Measurements from ENCODE around the gene ESRP2. TPM values are rescaled to one million over a fixed set of nuclear protein-coding genes. Genes with fewer than 3 reads are reported as not detected.

ESRP2 gene
- polyA plus RNA-seq, 1 donor = 33.5 TPM

- peak; percentile 39 for DNase-seq
Measured at GRCh38 chr16:68264128-68265077, 28.5 kb upstream of the ESRP2 start, which contains the start of gene SLC7A6. Gene SLC7A6 (plus strand): TSS chr16:68264526. CDS start chr16:68274727, 10,201 bp downstream.

- DNase-seq = no peak
Measured at GRCh38 chr16:68263559-68264127, 27.7 kb upstream of the ESRP2 start.

- DNase-seq = no peak
Measured at GRCh38 chr16:68259007-68259825, 23.3 kb upstream of the ESRP2 start.

- DNase-seq = peak; percentile 81
Measured at GRCh38 chr16:68257906-68258800, 22.2 kb upstream of the ESRP2 start.

- DNase-seq = no peak
Measured at GRCh38 chr16:68257251-68257905, 21.5 kb upstream of the ESRP2 start.

- no peak for DNase-seq
Measured at GRCh38 chr16:68255712-68256111, 19.8 kb upstream of the ESRP2 start.

- no peak for DNase-seq
Measured at GRCh38 chr16:68253721-68254120, 17.8 kb upstream of the ESRP2 start.

GRCh38 chr16:68252383-68252782, 16.5 kb upstream of the ESRP2 start:
- no peak for DNase-seq

GRCh38 chr16:68251832-68252231, 15.9 kb upstream of the ESRP2 start:
- DNase-seq = no peak

- DNase-seq = no peak
Measured at GRCh38 chr16:68250951-68251350, 15.0 kb upstream of the ESRP2 start.

GRCh38 chr16:68249371-68249770, 13.4 kb upstream of the ESRP2 start:
- DNase-seq = no peak

GRCh38 chr16:68247932-68248331, 12.0 kb upstream of the ESRP2 start:
- DNase-seq = no peak

GRCh38 chr16:68247400-68247799, 11.5 kb upstream of the ESRP2 start:
- no peak for DNase-seq

GRCh38 chr16:68246666-68247065, 10.7 kb upstream of the ESRP2 start:
- no peak for DNase-seq

- no peak for DNase-seq
Measured at GRCh38 chr16:68246121-68246520, 10.2 kb upstream of the ESRP2 start.

GRCh38 chr16:68244903-68245853, 9.3 kb upstream of the ESRP2 start, which contains the start of gene PLA2G15:
Gene PLA2G15 (plus strand): TSS chr16:68245373. CDS start chr16:68245427, 54 bp downstream.
- peak; percentile 94 for DNase-seq

- DNase-seq = no peak
Measured at GRCh38 chr16:68244481-68244902, 8.6 kb upstream of the ESRP2 start.

- no peak for DNase-seq
Measured at GRCh38 chr16:68242926-68243858, 7.3 kb upstream of the ESRP2 start.

Measured in left kidney (tissue), 2 donors.